HG02610 (cell line): ENCODE results near the gene MCAM.

Experiments used
- ATAC-seq: cut with Tn5 transposase; IDR thresholded peaks from one replicate; pipeline ENCODE4 v1.9.1; 2021; ENCODE audit warnings: mild to moderate bottlenecking, moderate library complexity; ENCODE audit not compliant: unreplicated experiment

MCAM gene

GRCh38 chr11:119346605-119347004, 29.7 kb upstream of the MCAM start, which contains the start of gene MFRP:
TSS of gene MFRP (minus strand) at chr11:119346705. CDS start at chr11:119346513, 192 bp downstream.
- ATAC-seq = no peak

DNA sequence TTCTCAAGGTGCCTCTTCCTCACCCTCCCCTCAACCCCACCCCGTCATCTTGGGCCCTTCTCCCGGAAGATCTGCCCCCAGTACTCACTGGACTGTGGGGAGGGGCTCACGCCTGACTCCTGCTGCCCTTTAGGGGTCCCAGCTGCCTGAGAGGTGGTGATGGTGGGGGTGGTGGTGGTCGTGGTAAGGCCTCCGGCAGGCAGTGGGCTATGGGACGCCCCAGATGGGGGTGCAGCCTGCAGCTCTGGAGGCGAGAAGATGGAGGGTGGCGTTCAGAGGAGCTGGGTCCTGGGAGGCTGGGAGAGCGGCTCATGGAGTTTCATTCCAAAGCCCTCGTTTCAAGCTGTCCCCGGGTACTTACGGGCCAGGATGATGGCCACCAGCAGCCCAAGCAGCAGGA, 28.8 kb upstream of the MCAM start:
- ATAC-seq = no peak

DNA sequence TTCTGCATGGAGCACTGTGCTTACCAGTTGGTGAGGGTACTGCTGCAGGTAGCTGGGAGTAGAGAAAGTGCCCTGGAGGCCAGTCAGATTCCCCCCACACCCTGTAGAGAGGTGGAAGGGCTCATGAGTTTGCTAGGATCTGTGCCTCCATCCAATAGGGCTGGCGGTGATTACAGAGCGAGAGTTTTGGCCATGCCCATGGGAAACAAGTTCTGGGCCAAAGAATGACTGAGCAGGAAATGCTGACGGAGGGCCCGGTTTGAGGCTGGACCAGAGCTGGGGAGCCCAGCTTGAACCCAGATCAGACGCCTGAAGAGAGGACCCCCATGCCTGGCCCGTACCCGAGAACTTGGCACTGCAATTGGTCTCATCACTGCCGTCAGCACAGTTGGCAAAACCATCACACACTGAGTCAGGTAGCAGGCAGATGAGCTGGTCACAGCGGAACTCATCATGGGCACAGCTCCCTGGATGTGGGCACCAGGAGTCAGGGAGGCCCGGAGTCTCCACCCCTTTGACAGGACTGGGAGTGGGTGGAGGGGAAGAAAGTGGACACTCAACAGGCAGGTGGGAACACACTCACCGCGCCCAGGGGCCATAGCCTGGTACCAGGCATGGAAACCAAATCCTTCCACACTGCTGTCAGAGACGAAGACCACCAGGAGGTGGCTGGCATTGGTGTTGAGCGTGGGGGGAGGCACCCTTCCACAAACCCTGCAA, 27.5 kb upstream of the MCAM start:
- no peak for ATAC-seq

DNA sequence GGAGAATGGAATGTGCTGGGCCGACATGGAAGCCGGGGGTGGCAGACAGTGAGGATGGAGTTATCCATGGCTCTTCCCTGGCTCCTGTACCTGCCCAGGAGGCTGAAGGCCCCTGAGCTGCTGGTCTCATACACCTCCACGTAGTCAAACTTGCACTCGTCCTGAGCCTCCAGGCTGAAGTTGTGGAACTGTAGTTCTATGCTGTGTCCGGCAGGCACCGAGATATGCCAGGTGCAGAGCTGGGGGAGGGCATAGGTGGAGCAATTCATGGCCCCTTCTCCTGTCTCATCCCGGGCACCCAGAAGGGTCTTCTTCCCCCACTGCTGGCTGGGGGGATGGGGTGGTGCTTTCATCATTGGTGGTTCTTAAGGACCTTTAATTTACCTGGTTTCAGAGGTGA, 26.8 kb upstream of the MCAM start:
- ATAC-seq = no peak

DNA sequence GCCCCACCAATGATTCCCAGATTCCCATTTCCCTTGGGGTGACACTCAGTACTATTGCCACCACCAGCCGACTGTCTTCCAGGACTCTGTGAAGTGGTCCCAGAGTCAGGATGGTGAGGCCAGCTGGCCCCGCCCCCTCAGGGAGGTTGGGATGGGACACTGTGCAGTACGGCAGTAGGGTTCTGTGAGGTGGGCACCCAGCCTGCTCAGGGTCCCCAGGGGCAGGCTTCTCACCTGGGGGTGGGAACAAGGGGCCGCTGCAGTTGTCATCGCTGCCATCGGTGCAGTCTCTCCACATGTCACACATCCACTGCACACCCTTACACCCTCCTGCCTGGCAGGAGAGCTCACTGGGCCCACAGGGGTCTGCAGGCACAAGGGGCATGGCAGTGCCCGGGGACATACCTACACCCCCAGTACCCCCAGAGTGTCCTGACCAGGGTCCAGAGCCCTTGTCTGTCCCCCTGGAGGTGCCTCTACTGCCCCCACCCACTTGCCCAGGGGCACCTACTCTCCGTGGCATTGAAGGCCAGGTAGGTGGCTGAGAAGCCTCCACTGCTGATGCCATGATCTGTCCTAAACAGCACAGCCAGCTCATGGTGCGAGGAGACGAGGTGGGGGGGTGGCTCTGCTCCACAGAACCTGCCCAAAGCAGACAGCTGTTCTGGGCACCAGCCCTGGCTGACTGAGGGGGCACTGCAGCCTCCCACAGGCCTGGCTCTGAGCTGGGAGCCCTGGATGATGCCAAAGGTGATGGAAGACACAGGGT, 25.6 kb upstream of the MCAM start:
- ATAC-seq = no peak

DNA sequence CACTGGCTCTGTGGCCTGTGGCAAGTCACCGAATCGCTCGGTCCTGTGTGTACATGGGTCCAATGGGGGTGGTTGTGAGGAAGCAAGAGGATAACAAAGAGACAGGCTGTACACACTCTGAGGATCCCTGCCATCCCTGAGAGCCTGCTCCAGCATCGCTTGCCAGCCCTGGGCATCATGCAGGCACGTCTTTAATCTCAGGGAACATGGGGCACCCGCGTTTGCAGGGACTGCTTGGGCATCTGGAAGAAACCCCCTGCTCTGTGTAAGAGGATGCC, 25.0 kb upstream of the MCAM start:
- no peak for ATAC-seq

DNA sequence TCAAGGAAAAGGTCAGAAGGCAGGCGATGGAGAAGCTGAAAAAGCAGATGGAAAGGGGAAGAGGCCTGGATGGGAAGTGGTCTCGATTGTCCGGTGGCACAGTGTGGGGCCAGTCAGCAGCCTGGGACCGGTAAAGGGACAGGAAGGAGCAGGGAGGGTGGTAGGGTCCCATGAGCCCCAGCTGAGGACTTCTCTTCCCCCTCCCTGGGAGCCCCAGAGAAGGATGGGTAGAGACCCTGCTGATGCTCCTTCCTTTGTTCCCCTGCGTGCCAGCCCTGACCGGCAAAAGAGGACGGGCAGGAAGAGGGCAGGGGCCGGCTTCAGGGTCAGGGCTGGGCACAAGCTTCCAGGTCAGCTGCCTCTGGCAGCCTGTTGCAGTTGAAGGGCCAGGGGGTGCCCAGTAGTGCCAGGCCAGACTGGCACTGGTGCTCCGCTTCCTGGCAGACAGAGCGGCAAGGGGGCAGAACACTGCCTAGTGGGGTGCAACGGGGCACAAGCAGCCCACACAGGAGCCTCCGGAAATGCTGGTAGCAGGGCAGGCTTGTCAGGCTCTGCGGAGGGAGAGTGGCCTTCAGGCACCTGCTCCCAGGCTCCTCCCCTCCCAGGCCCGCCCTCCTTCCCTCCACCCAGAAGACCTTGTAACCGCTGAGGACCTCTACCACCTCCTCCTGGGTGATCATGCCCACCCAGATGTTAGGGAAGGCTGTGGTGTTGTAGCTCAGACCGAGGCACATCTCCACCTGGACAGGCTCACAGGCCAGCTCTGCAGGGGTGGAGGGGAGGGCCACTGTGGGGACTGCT, 24.5 kb upstream of the MCAM start:
- ATAC-seq = no peak

DNA sequence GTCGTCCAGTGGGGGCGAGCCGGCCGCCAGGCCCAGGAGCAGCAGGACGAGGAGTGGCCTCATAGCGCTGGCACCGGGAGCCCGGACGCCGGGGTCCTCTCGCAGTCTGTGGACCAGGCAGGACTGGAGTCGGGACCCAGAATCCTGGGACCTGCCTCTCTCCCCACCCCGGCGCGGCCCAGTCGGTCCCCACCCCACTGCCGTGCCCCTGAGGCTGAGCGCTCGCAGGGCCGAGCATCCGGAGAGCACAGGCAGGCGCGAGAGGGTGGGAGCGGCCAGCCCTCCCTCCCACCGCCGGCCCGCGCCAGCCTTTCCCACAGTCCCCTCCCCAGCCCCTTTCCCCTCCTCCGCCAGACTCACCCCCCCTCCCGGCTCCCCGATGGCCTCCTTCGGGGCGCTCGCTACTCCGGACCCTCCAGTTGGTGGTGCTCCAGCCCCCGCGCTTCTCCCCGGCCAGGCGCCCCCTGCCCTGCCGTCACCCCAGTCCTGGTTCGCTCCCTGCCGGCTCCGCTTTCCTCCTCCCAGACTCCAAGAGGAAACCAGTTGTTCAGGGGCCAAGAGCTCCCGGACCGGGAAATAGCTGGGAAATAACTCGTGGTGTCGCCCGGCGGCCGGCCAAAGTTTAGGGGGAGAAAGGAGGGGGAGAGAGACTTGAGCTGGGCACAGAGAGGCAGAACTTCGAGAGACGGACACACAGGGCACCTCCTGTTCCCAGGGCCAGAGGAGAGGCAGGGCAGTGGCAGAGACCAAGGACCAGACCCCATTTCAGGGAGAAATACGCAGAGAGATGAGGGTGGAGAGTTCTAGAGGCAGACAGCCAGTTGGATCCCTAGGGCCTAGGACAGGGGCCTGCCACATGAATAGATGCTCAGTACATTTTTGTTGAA, 23.6 kb upstream of the MCAM start, which contains the start of gene C1QTNF5:
TSS of gene C1QTNF5 (minus strand) at position 549 of the 887 bp plus-strand sequence. CDS start at position 63, 486 bp downstream.
- ATAC-seq = no peak

DNA sequence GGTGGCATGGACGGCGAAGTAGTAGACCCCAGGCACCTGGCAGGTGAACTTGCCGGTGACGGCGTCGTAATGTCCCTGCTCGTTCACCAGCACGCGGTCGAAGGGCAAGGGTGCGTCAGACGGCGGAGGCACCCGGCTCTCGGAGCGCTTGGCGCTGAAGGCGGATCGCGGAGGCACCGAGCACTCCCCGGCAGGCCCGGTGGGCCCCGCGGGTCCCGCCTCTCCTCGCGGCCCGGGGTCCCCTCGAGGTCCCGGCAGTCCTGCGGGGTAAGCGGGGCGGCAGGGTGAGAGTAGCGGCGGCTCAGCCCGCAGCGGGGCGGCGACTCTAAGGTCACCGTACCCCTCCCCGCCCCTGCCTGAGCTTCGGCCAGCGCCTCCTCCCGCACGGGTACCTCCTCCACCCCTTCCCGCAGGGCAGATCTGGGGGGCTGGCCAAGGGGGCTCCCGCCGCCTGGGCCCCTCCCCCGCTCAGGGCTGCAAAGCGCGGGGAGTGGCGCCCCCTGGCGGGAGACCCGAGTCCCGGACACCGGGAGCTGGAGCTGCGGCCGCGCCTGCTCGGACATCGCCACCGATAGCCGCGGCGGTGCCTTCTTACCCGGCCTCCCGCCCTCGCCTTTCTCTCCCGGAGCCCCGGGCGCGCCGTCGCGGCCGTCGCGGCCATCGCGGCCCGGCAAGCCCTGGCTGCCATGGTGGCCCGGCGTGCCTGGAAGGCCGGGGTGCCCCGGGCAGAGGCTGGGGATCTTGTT, 22.8 kb upstream of the MCAM start:
- no peak for ATAC-seq

- ATAC-seq = no peak
Measured at GRCh38 chr11:119338965-119339588, 22.1 kb upstream of the MCAM start.

GRCh38 chr11:119338318-119338890, 21.5 kb upstream of the MCAM start:
- no peak for ATAC-seq

GRCh38 chr11:119337581-119338317, 20.8 kb upstream of the MCAM start:
- ATAC-seq = no peak

DNA sequence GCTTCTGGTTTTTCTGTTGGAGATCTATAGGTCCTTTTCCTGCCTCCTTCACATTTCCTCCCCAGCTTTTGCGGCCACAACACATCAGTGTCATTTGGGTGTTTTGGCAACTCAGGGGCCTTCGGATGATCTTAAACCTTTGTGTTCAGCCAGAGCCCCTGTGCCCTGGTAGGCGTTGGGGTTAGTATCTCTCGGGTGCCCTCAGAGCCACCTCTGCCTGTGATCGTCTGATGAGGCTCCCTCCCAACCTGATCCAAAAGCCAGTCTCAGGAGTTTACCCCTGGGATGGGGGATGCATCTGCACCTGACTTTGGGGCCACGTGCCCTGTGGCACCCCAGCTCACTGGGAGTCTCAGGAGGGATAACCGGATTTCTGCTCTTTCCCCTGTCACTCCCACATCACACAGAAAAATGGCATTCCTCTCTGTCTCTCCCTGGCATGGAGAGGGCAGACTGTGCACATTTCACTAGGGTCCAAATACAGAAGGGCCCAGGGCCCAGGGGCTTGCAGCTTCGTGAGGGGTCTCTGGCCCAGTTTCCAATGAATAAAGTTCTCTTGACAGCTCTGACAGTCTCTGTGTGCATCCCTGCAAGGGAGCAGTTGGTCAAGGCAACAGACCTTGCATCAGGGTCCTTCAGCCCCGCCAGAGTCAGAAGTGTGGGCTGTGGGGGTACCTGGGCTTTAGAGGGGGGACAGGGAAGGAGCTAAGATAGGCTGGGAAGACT, 20.0 kb upstream of the MCAM start:
- ATAC-seq = no peak

DNA sequence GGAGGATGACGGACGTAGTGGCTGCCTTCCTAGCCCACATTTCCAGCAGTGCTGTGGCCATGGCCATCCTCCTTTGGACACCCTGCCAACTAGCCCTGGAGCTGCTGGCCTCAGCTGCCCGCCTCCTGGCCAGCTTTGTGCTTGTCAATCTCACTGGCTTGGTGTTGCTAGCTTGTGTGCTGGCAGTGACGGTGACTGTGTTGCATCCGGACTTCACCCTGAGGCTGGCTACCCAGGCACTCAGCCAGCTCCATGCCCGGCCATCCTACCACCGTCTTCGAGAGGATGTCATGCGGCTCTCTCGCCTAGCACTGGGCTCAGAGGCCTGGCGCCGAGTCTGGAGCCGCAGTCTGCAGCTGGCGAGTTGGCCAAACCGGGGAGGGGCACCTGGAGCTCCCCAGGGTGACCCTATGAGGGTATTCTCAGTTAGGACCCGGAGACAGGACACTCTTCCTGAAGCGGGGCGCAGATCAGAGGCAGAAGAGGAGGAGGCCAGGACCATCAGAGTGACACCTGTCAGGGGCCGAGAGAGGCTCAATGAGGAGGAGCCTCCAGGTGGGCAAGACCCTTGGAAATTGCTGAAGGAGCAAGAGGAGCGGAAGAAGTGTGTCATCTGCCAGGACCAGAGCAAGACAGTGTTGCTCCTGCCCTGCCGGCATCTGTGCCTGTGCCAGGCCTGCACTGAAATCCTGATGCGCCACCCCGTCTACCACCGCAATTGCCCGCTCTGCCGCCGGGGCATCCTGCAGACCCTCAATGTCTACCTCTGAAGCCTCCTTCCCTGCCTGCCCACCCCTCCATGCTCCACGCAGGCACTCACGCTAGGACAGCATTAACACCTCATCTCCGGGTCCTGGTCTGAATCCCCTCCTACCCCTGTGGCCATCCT, 19.0 kb upstream of the MCAM start:
- no peak for ATAC-seq

- no peak for ATAC-seq
Measured at GRCh38 chr11:119335091-119335654, 18.2 kb upstream of the MCAM start.

DNA sequence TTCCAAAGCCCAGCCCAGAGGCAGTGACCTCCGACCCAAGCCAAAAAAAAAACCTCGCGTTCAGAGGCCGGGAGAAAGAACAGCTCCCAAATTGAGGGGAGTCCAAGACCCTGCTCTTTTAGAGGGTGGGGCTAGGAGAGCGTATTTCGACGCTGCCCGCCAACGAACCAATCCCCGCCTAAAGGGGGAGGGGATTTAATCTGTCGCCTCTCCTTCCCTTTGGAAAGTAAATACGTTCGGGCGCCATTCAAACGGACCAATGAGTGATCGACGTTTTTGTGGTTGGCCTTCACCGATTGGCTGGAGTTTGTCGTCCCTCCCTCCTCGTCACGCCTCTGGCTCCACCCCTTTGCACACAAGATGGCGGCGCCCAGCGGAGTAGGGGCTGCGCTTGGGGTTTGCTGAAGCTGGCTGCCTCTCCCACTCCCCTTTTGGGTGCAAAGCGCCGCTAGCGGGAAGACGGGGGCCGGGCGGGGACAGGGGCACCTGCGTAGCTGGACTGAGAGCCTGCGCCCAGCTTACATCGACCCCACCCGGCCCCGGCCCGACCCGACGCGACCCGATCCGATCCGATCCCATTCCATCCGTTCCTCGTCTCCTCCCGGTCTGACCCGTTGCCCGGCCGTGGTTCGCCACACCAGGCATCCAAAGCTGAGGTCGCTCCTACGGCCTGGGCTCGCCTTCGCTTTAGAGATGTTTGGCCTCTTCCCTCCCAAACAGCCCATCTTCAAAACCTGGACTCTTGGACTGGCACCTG, 17.4 kb upstream of the MCAM start, which contains the start of gene RNF26:
TSS of gene RNF26 (plus strand) at position 354 of the 757 bp plus-strand sequence. CDS start 596 bp downstream, outside the sequence.
- peak; percentile 94 for ATAC-seq
